ENCODE data around the gene MIF4GD. TPM values are rescaled to one million over a fixed set of nuclear protein-coding genes. Genes with fewer than 3 reads are reported as not detected.

MIF4GD gene
- total and polyA plus RNA-seq, 9 of the 15 experiments (the other 6 are each of a cell fraction or from before 2014, with no cell fraction given): 11.8 to 63.8 (median 28.1) TPM

GRCh38 chr17:75270966-75271232 is at the start of gene MIF4GD (continued):
- TF ChIP-seq NR2F6 (CRISPR knock-in tag; IDR thresholded peaks at IDR 0.05) (peak; percentile 83; the same call in 1 of the 2 replicates), ASH1L (IDR thresholded peaks at IDR 0.05; ENCODE audit: borderline replicate concordance, low read depth, partially characterized antibody) (no peak), ZFX (CRISPR knock-in tag; IDR thresholded peaks at IDR 0.05) (peak; percentile 66; the same call in 1 of the 2 replicates), ZNF395 (CRISPR knock-in tag; IDR thresholded peaks at IDR 0.05) (peak; percentile 86; the same call in 1 of the 2 replicates), SMARCB1 (IDR thresholded peaks at IDR 0.05; ENCODE audit: insufficient read length, low read depth) (no peak)

- DNase-seq (ENCODE audit: extremely low read depth in 1 of 4, low spot score in 3 of 4) (no peak), ATAC-seq (no peak), FAIRE-seq (no peak)
- H4K20me1 ChIP-seq (replicated peaks; ENCODE audit: control insufficient read depth, insufficient read depth, low read length): no peaks in the 10 kb centered on the region
- H2AFZ ChIP-seq (ENCODE audit: low read depth, low read length): no peak overlapping the region
- no TSS peak for BruUV-seq (replicated peaks)
- H3K4me1 ChIP-seq (replicated peaks in 1 of 2; ENCODE audit: control insufficient read depth in 2 of 2, insufficient read depth in 2 of 2, low read length in 2 of 2): peaks cover 4 to 15% of the 10 kb centered on the region in 2 experiments; a peak in 4 of 5 replicates
- H3K9ac ChIP-seq (ENCODE audit: insufficient read depth in 1 of 2, low read depth in 2 of 2, low read length in 2 of 2): no peak overlapping the region
- ChIA-PET CTCF (ENCODE audit: low intra/inter-chr PET ratio) (no interaction called here), POLR2A (no interaction called here)
- H3K36me3 ChIP-seq (ENCODE audit: control insufficient read depth, insufficient read depth, low read length): peaks cover 60% of the 10 kb centered on the region; the same call in 2 of the 3 replicates
- no peak for TF ChIP-seq ZNF609 (CRISPR knock-in tag; IDR thresholded peaks at IDR 0.05; ENCODE audit: borderline replicate concordance)
- no peak overlapping the region for H3K4me2 ChIP-seq (ENCODE audit: insufficient read depth, low read length)
- in situ Hi-C loops (cut with MboI) (no loop called here), intact Hi-C loops (cut with micrococcal nuclease) (no loop called here)
- no peak overlapping the region for H3K4me3 ChIP-seq
- no peaks in the 10 kb centered on the region for H3K27me3 ChIP-seq (ENCODE audit: control insufficient read depth in 2 of 2, insufficient read depth in 2 of 2, low read length in 2 of 2)
- 95% methylated on average over 20 of the region's 20 CpGs for WGBS (ENCODE audit: insufficient coverage, low coverage, missing lambda C conversion rate)
- H3K79me2 ChIP-seq (ENCODE audit: control insufficient read depth, insufficient read depth, low read length): no peaks in the 10 kb centered on the region; the same call in 2 of the 3 replicates
- H3K9me1 ChIP-seq (ENCODE audit: control insufficient read depth, insufficient read depth, low read length): no peaks in the 10 kb centered on the region
- H3K27ac ChIP-seq (ENCODE audit: extremely low read depth, low read depth, low read length): no peak overlapping the region
- H3K9me3 ChIP-seq (replicated peaks; ENCODE audit: control insufficient read depth, insufficient read depth, low read depth, low read length): no peaks in the 10 kb centered on the region
Measured at GRCh38 chr17:75319904-75320691, 49.1 kb upstream of the MIF4GD start.

Measured in K562 (cell line).